NCI-H1436 treated with DMSO at 0.1 percent for 48 hours (cell line): ENCODE data around the gene MPL.
"Not testable (repeated sequence)": the region's sequence is repeated elsewhere in the genome, so short reads cannot be mapped to it uniquely, and the experiment has no call there.

Experiments used
- DNase-seq: peaks from one replicate; lab custom pipeline; 2025; lab: John Stamatoyannopoulos, UW

The MPL gene

GRCh38 chr1:43354936-43355335 lies 17.3 kb downstream of the MPL start:
- no peak for DNase-seq

DNA sequence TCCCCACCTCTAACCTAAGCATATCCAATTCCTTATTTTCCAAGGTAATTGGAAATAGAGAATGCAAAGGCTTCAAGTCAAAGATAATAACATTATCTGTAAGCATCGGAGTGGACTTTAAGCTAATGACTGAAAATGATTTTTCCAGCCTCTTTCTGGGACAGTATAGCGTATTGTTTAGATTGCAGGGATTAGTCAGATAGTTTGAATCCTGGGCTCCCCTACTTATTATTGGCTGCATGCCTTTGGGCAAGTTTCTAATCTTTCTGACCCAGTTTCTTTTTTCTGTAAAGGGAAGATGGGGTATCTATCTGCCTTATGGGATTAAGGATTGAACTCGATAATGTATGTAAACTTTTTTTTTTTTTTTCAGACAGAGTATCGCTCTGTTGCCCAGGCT lies 19.6 kb downstream of the MPL start:
- DNase-seq = no peak

GRCh38 chr1:43358121-43358745 lies 20.6 kb downstream of the MPL start:
- DNase-seq = peak; percentile 25

DNA sequence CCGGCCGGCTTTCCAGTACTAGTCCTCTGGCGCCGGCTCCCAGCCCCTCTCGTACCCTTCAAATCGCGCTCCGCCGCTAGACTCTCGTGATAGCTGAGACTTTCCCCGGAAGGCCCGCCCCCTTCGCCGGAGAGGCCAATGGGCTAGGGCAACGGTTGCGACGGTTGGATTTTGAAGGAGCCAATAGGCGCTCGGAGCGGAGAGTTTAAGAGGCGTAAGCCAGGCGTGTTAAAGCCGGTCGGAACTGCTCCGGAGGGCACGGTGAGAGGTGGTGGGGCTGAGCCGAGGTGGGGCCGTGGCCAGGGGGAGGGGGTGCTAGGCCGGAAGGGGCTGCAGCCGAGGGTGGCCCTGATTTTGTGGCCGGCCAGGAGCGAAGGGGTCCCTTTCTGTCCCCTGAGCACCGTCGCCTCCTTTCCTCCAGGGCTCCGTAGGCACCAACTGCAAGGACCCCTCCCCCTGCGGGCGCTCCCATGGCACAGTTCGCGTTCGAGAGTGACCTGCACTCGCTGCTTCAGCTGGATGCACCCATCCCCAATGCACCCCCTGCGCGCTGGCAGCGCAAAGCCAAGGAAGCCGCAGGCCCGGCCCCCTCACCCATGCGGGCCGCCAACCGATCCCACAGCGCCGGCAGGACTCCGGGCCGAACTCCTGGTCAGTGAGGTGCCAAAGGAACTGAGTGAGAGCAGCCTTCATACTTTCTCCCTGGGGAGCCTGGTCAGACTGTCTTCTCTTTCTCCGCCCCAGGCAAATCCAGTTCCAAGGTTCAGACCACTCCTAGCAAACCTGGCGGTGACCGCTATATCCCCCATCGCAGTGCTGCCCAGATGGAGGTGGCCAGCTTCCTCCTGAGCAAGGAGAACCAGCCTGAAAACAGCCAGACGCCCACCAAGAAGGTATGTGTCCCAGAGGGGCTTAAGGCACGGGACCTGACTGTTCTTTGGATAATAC lies 21.4 kb downstream of the MPL start, which contains the start of gene CDC20:
CDC20 (plus strand) TSS at position 236 of the 948 bp plus-strand sequence; CDS start at position 471, 235 bp downstream.
- DNase-seq = peak; percentile 86

- DNase-seq = no peak
These were observed 22.1 kb downstream of the MPL start for GRCh38 chr1:43359696-43360095.

GRCh38 chr1:43360616-43361015 lies 23.0 kb downstream of the MPL start:
- DNase-seq = no peak

GRCh38 chr1:43363283-43363934 lies 25.8 kb downstream of the MPL start:
- no peak for DNase-seq

DNA sequence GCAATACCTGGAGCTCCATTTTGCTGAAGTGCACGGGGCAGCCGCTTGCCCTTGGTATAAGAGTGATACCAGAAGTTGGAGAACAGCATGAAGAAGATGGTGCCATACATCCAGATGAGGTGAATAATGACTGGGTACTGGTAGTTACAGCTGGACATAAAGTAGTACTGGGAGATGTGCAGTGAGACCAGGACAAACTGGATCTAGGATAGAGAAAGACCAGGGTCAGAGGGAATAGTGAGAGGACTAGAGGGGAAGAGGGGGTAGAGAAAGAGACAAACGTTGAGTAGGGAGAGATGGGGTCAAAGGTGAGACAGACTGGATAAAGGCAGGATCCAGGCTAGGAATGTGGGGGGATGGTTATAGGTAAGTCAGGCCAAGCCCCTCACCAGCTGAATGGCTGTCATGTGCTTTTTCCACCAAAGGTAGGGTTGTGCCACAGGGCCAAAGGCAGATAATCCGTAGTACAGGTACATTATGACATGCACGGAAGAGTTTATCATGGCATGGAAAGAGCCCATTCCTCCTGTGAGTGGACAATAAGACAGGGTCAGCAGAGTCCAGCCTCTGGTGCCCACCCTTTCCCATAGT lies 26.4 kb downstream of the MPL start:
- DNase-seq = no peak

GRCh38 chr1:43365678-43366077 lies 28.1 kb downstream of the MPL start:
- no peak for DNase-seq

DNA sequence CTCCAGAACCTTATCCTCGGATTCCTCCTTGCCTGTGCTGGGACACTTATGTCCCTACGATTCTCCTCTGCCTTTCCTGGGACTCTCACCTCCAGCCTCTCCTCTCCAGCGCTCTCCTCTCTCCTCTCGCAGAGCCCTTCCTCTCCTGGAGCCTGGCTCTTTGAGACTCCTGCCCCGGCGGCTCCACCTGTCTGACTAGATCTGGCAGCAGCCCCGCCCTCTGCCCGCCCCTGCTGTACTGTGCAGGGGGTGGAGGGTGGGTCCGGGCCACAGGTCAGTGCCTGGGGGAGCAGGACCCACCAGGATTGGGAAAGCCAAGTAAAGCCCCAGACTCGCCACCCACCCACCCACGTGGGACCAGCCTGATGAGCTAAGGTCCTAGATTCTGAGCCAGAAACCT lies 28.6 kb downstream of the MPL start:
- no peak for DNase-seq

GRCh38 chr1:43366601-43367025 lies 29.0 kb downstream of the MPL start:
- no peak for DNase-seq

DNA sequence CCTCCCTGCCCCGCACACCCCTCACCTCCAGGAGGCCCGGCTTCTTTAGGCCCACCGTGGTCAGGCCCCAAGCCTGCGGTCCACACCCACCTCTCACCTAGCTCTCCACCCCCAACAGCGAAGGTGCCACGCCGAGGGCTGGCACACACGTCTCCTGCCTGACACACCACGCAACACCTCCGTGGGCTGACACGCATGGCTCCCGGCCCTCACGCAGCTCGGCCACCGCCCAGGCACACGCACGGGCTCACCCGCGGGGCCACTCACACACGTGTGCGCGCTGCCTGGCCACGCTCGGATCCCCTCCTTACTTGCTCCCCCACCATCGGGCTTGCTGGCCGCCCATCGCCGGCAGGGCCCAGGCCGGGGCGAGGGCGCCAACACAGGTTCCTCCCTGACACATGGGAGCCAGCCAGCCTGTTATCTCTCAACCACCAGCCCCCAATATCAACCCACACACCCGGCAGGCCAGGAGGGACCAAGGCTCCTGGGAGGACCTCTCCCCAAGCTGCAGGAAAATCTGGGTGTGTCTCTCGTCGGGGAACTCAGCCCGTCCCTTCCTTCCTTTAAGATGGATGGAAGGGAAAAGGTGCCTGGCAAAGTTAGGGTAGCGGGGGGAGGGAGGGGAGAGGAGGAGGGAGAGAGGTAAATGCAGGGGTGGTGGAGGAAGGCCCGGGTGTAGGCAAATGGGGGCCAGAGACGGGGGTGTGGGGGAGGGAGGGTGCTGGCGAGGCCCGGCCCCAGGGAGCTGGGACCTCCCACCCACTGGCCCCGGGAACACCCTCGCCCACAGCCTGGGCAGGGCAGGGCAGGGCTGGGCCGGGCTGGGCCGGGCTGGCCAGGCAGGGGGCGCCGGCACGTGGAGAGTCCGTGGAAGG lies 29.6 kb downstream of the MPL start:
- DNase-seq = no peak

DNA sequence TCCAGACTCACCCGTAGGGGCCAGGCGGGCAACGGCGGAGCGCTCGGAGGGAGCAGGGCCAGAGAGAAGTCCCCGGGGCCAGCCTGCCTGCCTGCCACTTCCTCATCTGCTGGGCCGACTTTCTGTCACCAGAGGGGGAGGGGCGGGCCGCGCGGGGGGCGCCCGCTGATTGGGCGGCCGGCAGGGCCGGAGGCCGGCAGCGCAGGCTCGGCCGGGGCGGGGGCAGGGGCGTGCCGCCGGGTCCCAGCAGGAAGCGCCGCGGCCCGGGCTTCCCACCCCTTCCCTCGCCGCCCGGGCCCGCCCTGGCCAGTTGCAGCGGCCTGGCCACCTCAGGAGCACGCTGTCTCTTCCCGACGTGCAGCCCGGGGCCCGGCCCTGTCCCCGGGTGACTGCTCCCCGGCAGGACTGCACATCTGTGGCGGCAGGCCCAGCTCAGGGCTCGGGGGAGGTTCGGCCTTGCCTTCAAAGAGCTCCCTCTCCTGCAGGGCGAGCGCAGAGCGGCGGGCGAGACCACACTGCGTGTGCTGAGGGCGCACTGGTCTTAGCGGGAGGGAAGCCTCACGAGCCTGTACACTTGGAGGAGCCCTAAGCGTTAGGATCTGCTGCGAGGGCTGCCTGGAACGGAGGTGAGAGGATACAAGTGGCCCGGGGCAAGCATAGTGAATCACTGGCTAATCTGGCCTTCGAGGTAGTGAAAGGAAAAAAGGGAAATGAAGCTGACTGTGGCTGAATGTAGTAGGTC lies 30.5 kb downstream of the MPL start, which contains the start of gene ELOVL1:
ELOVL1 (minus strand) TSS at position 108 of the 742 bp plus-strand sequence. CDS start 2,402 bp downstream, outside the sequence.
- peak; percentile 6 for DNase-seq

DNA sequence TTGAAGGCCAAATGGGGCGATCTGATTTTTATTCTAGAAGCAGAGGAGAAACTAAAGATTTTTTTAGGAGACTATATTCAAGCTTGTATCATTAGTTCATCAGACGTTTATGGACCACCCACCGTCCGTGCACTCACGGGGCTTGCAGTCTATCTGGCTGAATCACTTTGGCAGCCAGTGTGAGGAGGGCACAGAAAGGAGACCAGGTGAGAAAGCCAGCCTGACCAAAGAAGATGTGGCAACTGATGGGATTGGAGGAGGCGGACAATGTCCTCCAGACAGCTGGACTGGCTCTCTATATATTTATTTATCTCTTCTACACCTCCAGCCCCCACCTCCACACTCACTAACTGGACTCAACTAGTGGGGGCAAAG lies 31.0 kb downstream of the MPL start:
- DNase-seq = no peak

- DNase-seq = not testable (repeated sequence)
These were observed 32.2 kb downstream of the MPL start for GRCh38 chr1:43369779-43370178.

GRCh38 chr1:43370564-43370963 lies 32.9 kb downstream of the MPL start:
- no peak for DNase-seq

DNA sequence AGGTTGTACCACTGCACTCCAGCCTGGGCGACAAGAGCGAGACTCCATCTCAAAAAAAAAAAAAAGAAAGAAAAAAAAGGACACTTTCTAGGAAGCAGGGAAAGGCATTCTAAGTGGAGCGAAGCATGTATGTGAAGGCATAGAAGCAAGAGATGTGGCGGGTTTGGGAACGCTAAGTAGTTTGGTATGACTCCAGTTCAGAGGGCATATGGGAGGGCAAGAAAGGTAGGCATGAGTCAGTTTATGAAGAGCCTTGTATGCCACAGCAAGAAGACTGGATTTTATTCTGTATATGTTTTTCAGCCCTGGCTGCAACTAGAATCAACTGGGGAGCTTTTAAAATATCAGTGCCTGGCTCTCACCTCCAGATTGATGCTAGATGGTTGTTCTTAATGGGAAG lies 34.6 kb downstream of the MPL start:
- no peak for DNase-seq

GRCh38 chr1:43373066-43373940 lies 35.7 kb downstream of the MPL start:
- no peak for DNase-seq

DNA sequence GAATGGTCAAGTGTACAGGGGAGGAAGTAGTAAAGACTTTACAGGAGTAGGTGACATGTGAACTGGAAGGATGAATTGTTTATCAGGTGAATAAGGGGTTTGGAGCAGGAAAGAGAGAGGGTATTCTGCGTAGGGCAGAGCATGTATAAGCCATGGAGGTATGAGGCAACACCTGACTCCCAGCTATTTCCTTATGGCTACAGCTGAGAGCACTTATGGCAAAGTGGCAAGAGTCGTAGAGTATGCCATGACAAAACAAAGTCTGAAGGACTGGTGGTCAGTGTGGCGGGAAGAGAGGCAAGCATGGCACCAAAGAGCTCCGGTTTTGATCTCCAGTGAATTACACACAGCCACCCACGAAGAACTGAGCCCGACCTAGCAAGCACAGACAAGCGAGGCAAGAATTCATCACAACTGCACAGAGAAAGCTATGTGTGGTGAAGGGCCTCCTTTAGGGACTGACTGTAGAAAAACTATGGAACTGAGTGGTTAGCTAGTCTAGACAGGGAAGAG lies 39.2 kb downstream of the MPL start:
- no peak for DNase-seq
